A549 (cell line): ENCODE data around the gene PIM3. TPM values are rescaled to one million over a fixed set of nuclear protein-coding genes. Genes with fewer than 3 reads are reported as not detected.

Experiments used
- ATAC-seq, 2 experiments: fragments of 200-7000 bp in 1 of 2; fragments of >200 bp in 1 of 2; cut with Nextera tagmentation in 1 of 2; cut with Tn5 transposase in 1 of 2; 3 replicates each; pipeline versions ENCODE4 v1.8.0 to v1.9.1; 2018 to 2020; ENCODE audit warnings: mild to moderate bottlenecking in 1 of 2, moderate library complexity in 1 of 2
- CTCF ChIA-PET: fragments of 300-600 bp; sonication (Branson Sonifier 250); formaldehyde crosslinking; extraction: SDS; loops from one replicate; lab custom pipeline; 2021; ENCODE audit warnings: antibody characterized with exemption, inconsistent platforms; lab: Yijun Ruan, JAX
- POLR2A ChIA-PET: fragments of 350-600 bp; formaldehyde crosslinking; extraction: SDS; loops from one replicate; lab custom pipeline; 2021; ENCODE audit warnings: antibody characterized with exemption, inconsistent platforms; lab: Yijun Ruan, JAX
- DNase-seq, 2 experiments: peaks; one replicate each; pipeline versions ENCODE4 v3.0.0 to v3.0.0-alpha.2; 2011 to 2016; ENCODE audit warnings: low read depth in 1 of 2, low spot score in 1 of 2
- FAIRE-seq: peaks from 2 replicates; lab custom pipeline; 2011; peaks lifted over from hg19 to GRCh38; lab: Jason Lieb, UNC
- H3K27ac ChIP-seq, 2 experiments: fragments of >200 bp; sonication (Bioruptor Twin); formaldehyde crosslinking; 3 replicates each; pipeline ENCODE4 v1.5.1; 2016 to 2017
- H3K4me1 ChIP-seq: fragments of >200 bp; sonication (Bioruptor Twin); formaldehyde crosslinking; 3 replicates; pipeline ENCODE4 v1.6.1; 2016
- H3K4me2 ChIP-seq: fragments of >200 bp; sonication (Bioruptor Twin); formaldehyde crosslinking; 3 replicates; pipeline ENCODE4 v1.6.1; 2016
- H3K4me3 ChIP-seq: fragments of >200 bp; sonication (Bioruptor Twin); formaldehyde crosslinking; 3 replicates; pipeline ENCODE4 v1.5.1; 2016
- H3K9me3 ChIP-seq: fragments of >200 bp; sonication (Bioruptor Twin); formaldehyde crosslinking; 3 replicates; pipeline ENCODE4 v1.6.1; 2016
- CBX8 ChIP-seq: fragments of 200-600 bp; sonication (generic); IDR thresholded peaks from 2 replicates; pipeline ENCODE4 v1.6.1; 2016
- CEBPB ChIP-seq, 2 experiments: fragments of >200 bp in 1 of 2; sonication (Bioruptor Twin) in 1 of 2; formaldehyde crosslinking in 1 of 2; IDR thresholded peaks; 2 replicates each; pipeline ENCODE4 v1.6.1; 2012 to 2016
- CHD2 ChIP-seq: fragments of 150-350 bp; IDR thresholded peaks from 2 replicates; pipeline ENCODE4 v1.6.1; 2014; ENCODE audit warnings: low read length; ENCODE audit not compliant: partially characterized antibody
- EHF ChIP-seq: fragments of 250-450 bp; sonication (Bioruptor Pico); IDR thresholded peaks from 2 replicates; pipeline ENCODE4 v1.5.0; 2020; ENCODE audit warnings: mild to moderate bottlenecking
- EP300 ChIP-seq, 2 experiments: fragments of >200 bp; sonication (Bioruptor Twin); formaldehyde crosslinking; IDR thresholded peaks; 2 replicates in 1 of 2; 3 replicates in 1 of 2; pipeline ENCODE4 v1.6.1; 2016 to 2017
- FOSB ChIP-seq: fragments of 250-450 bp; sonication (Bioruptor Pico); IDR thresholded peaks from 2 replicates; pipeline ENCODE4 v1.5.0; 2020; ENCODE audit warnings: mild to moderate bottlenecking, moderate library complexity
- FOSL2 ChIP-seq, 2 experiments: fragments of 450-650 bp in 1 of 2; fragments of >200 bp in 1 of 2; sonication (Bioruptor Twin) in 1 of 2; formaldehyde crosslinking; IDR thresholded peaks; 2 replicates each; pipeline versions ENCODE4 v1.5.0 to v1.6.1; 2016 to 2020; ENCODE audit warnings: mild to moderate bottlenecking in 1 of 2, moderate library complexity in 1 of 2
- KDM1A ChIP-seq: fragments of 200-600 bp; sonication (generic); IDR thresholded peaks from 2 replicates; pipeline ENCODE4 v1.6.1; 2016; ENCODE audit warnings: low read depth, mild to moderate bottlenecking
- MAX ChIP-seq: IDR thresholded peaks from 2 replicates; pipeline ENCODE4 v1.6.1; 2012
- MAZ ChIP-seq: fragments of 150-350 bp; IDR thresholded peaks from 2 replicates; pipeline ENCODE4 v1.6.1; 2014; ENCODE audit warnings: antibody characterized with exemption, low read depth, low read length, borderline replicate concordance
- NR3C1 ChIP-seq: fragments of >200 bp; sonication (Bioruptor Twin); formaldehyde crosslinking; IDR thresholded peaks from 3 replicates; pipeline ENCODE4 v1.6.1; 2017
- PHF8 ChIP-seq: fragments of 200-600 bp; sonication (generic); IDR thresholded peaks from 2 replicates; pipeline ENCODE4 v1.6.1; 2016; ENCODE audit warnings: low read depth, mild to moderate bottlenecking, antibody characterized with exemption, moderate library complexity, borderline replicate concordance
- POLR2A ChIP-seq: IDR thresholded peaks from 2 replicates; pipeline ENCODE4 v1.6.1; 2012; ENCODE audit warnings: mild to moderate bottlenecking, low read length
- POLR2AphosphoS2 ChIP-seq: conservative IDR thresholded peaks from 2 replicates; pipeline ENCODE4 v1.6.1; 2012; ENCODE audit warnings: low read length, improper control_type of control experiment, inconsistent platforms
- RAD21 ChIP-seq, 2 experiments: fragments of >200 bp in 1 of 2; sonication (Bioruptor Twin) in 1 of 2; formaldehyde crosslinking in 1 of 2; IDR thresholded peaks in 1 of 2; conservative IDR thresholded peaks in 1 of 2; 2 replicates in 1 of 2; 3 replicates in 1 of 2; pipeline ENCODE4 v1.6.1; 2012 to 2018; ENCODE audit warnings: inconsistent platforms in 1 of 2
- RARB ChIP-seq: fragments of 250-450 bp; sonication (Bioruptor Pico); IDR thresholded peaks from 2 replicates; pipeline ENCODE4 v1.8.0; 2021; ENCODE audit warnings: mild to moderate bottlenecking, moderate library complexity
- REST ChIP-seq: fragments of 200-600 bp; sonication (generic); IDR thresholded peaks from 2 replicates; pipeline ENCODE4 v1.6.1; 2016; ENCODE audit warnings: antibody characterized with exemption, mild to moderate bottlenecking, moderate library complexity
- RFX5 ChIP-seq: fragments of 450-650 bp; IDR thresholded peaks from 2 replicates; pipeline ENCODE4 v1.7.1; 2014; ENCODE audit warnings: antibody characterized with exemption, mild to moderate bottlenecking, moderate library complexity
- SREBF2 ChIP-seq: fragments of 450-650 bp; IDR thresholded peaks from 2 replicates; pipeline ENCODE4 v1.6.1; 2014; ENCODE audit warnings: mild to moderate bottlenecking, moderate library complexity
- TFCP2L1 ChIP-seq: fragments of 250-450 bp; sonication (Bioruptor Pico); IDR thresholded peaks from 2 replicates; pipeline ENCODE4 v1.5.0; 2021; ENCODE audit warnings: mild to moderate bottlenecking
- TP53 ChIP-seq: fragments of 250-450 bp; sonication (Bioruptor Pico); IDR thresholded peaks from 2 replicates; pipeline ENCODE4 v1.5.0; 2021; ENCODE audit warnings: mild to moderate bottlenecking, moderate library complexity
- ZC3H11A ChIP-seq: fragments of 450-650 bp; IDR thresholded peaks from 2 replicates; pipeline ENCODE4 v1.6.1; 2014; ENCODE audit warnings: antibody characterized with exemption, mild to moderate bottlenecking
- ZFP36 ChIP-seq: fragments of 450-650 bp; IDR thresholded peaks from 2 replicates; pipeline ENCODE4 v1.6.1; 2014; ENCODE audit warnings: borderline replicate concordance; ENCODE audit not compliant: partially characterized antibody
- ZSCAN20 ChIP-seq: fragments of 250-450 bp; sonication (Bioruptor Pico); IDR thresholded peaks from 2 replicates; pipeline ENCODE4 v1.8.0; 2022; ENCODE audit warnings: mild to moderate bottlenecking, moderate library complexity
- WGBS: methylation state at CpG from one replicate; pipeline ENCODE4 v1.1.6; 2017; ENCODE audit errors: missing lambda C conversion rate; 5-methylcytosine and 5-hydroxymethylcytosine counted together
- polyA plus RNA-seq, 4 experiments: library from polyadenylated mRNA; depleted of rRNA in 3 of 4; stranded (reverse); fragments of >200 nt; fragmentation: RNase III in 1 of 4; extraction: RNeasy Plus Mini Kit Qiagen cat#74134 plus additional on column Dnase treatment in 1 of 4; gene quantifications; 2 replicates in 3 of 4; 3 replicates in 1 of 4; pipeline ENCODE4 v1.2.3, GENCODE V29; 2011 to 2017
- TF ChIP-seq, protein P1 (sequence below): fragments of >200 bp; sonication (Bioruptor Twin); formaldehyde crosslinking; IDR thresholded peaks from 2 replicates; pipeline ENCODE4 v1.6.1; 2016
- TF ChIP-seq, protein P2 (sequence below): fragments of 450-650 bp; IDR thresholded peaks from 2 replicates; pipeline ENCODE4 v1.6.1; 2014; ENCODE audit warnings: antibody characterized with exemption

The PIM3 gene
- polyA plus RNA-seq, 2 of the 4 experiments (the other 2 are of a cell fraction) = 4.4 to 11.3 TPM

GRCh38 chr22:50009765-50010675 lies 49.4 kb downstream of the PIM3 start:
- POLR2A ChIA-PET = no interaction called here
- no peak for DNase-seq
- Histone ChIP-seq H3K4me3 (no peak overlapping the region), H3K4me1 (0 out of 3 replicates have a peak, but pooled peaks cover 4% of the 10 kb centered on the region)
- no peak; a peak in 1 of 6 replicates for ATAC-seq
- WGBS = 83% methylated on average over 24 of the region's 46 CpGs
- FAIRE-seq = no peak
- CTCF ChIA-PET = interaction anchor here (0.9 kb wide), 1 partner anchor 20 kb away, joined by 5 read pairs; no protein-coding TSS in a partner anchor
- TF ChIP-seq ZSCAN20 (no peak), MAX (no peak)
- TF ChIP-seq, all 56 proteins: peak for 0
- H3K9me3 ChIP-seq = no peaks in the 10 kb centered on the region
- H3K4me2 ChIP-seq = no peak overlapping the region
- H3K27ac ChIP-seq = no peak overlapping the region

DNA sequence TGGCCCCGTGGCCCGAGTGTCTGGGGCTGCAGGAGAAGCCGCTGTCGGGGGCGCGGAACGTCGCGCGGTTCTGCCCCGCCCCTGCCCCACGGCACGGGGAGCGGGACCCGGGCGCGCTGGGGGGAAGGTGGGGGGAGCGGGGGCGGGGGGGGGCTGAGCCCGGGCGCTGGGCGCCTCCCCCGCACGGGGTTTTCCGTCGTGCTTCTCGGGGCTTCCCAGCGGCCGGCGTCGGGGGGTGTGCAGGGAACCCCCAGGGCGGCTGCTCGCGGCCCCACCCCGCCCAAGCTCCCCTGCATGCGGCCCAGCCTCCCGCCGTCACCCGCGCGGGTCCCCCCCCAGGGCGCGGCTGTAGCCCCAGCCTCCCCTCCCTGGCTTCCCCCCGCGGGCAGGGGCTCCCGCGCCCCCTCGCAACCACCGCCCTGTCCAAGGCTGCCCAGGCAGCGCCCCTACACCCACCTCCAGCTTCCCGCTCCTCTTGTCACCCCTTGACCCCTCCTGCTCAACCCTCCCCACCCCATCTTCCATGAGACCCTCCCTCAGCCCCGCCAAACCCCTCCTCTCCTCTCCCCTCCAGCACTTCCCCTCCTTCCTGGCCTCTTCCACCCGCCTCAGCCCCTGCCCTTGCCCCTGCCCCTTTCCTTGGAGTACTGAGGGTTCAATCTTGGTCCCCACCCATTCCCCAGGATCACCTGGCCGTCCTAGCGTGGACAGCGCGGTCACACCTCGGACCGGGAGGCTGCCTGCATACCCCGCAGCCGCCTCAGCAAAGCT lies 50.3 kb downstream of the PIM3 start:
- ATAC-seq = no peak
- H3K9me3 ChIP-seq = no peaks in the 10 kb centered on the region
- H3K4me1 ChIP-seq = 0 out of 3 replicates have a peak, but pooled peaks cover 4% of the 10 kb centered on the region
- H3K27ac ChIP-seq = no peak overlapping the region
- ChIA-PET POLR2A (no interaction called here), CTCF (no interaction called here)
- WGBS = 53% methylated on average over 9 of the region's 61 CpGs
- no peak for FAIRE-seq
- H3K4me2 ChIP-seq = no peak overlapping the region
- no peak for TF ChIP-seq MAZ
- no peak for TF ChIP-seq EP300 (IDR thresholded peaks at IDR 0.05)
- TF ChIP-seq MAX = no peak
- TF ChIP-seq TFCP2L1 = no peak
- no peak for TF ChIP-seq ZC3H11A
- TF ChIP-seq FOSB (CRISPR knock-in tag) = no peak
- no peak for TF ChIP-seq ZFP36
- no peak for TF ChIP-seq PHF8
- no peak for TF ChIP-seq CBX8
- TF ChIP-seq FOSL2 (IDR thresholded peaks at IDR 0.05) = no peak
- no peak for TF ChIP-seq FOSL2 (CRISPR knock-in tag; IDR thresholded peaks at IDR 0.05)
- no peak for TF ChIP-seq CEBPB (IDR thresholded peaks at IDR 0.05)
- TF ChIP-seq KDM1A = no peak
- no peak for TF ChIP-seq RFX5
- no peak for DNase-seq
- H3K4me3 ChIP-seq = no peak overlapping the region

DNA sequence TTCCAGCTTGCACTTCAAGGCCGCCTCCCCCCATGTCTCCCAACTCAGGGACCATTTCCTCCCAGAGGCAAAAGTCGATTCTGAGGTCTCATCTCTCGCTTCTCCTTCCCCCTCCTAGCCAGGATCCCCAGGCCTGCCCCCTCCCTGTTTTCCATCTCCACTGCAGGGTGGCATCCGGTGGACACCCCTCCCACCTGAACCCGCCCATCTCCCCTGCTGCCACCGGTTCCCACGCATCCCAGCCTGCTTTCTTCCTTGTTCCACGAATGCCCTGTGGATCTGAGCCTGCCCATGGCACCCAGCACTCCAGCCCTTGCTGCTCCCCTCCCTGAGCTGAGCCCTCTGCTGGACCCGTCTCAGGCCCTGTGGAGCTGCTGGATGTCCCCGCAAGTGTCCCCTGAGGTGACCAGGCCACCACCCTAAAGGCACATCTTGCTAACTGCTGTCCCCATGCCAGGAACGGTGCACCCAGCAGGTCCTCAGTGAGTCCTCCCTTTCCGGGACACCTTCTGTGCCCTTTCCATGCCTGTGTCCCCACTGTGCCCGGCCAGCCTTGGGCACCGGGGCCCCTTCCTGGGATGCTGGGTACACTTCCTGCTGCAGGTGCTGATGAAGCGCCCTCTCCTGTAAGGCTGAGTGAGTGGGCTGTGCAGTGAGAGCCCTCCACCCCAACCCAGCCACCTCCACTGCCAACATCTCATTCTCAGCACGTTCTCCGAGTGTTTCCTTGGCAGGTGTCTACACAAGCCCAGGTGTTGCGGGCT lies 51.1 kb downstream of the PIM3 start:
- Histone ChIP-seq H3K4me1 (0 out of 3 replicates have a peak, but pooled peaks cover 4% of the 10 kb centered on the region), H3K4me2 (no peak overlapping the region), H3K4me3 (no peak overlapping the region), H3K9me3 (no peaks in the 10 kb centered on the region), H3K27ac (no peak overlapping the region)
- ChIA-PET POLR2A (no interaction called here), CTCF (no interaction called here)
- DNase-seq = no peak
- ATAC-seq = no peak; a peak in 1 of 6 replicates
- 56% methylated on average over 9 of the region's 18 CpGs for WGBS
- TF ChIP-seq TP53 (CRISPR knock-in tag) (no peak), RAD21 (conservative IDR thresholded peaks at IDR 0.05 in 1 of 2, IDR thresholded peaks at IDR 0.05 in 1 of 2) (no peak), EHF (no peak), SREBF2 (no peak), NR3C1 (no peak), POLR2A (no peak), POLR2AphosphoS2 (no peak), RARB (CRISPR knock-in tag) (no peak), CHD2 (no peak), REST (no peak), FOSB (CRISPR knock-in tag) (no peak)
- TF ChIP-seq, protein P1, sequence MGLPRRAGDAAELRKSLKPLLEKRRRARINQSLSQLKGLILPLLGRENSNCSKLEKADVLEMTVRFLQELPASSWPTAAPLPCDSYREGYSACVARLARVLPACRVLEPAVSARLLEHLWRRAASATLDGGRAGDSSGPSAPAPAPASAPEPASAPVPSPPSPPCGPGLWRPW = no peak
- TF ChIP-seq, protein P2, sequence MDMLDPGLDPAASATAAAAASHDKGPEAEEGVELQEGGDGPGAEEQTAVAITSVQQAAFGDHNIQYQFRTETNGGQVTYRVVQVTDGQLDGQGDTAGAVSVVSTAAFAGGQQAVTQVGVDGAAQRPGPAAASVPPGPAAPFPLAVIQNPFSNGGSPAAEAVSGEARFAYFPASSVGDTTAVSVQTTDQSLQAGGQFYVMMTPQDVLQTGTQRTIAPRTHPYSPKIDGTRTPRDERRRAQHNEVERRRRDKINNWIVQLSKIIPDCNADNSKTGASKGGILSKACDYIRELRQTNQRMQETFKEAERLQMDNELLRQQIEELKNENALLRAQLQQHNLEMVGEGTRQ = no peak
- FAIRE-seq = no peak
